Activated B cell treated with CpG ODN at 0.5 μM for 24 hours (primary cell): ENCODE data around the gene RNF112. TPM values are rescaled to one million over a fixed set of nuclear protein-coding genes. Genes with fewer than 3 reads are reported as not detected.

ENCODE experiments used
- ATAC-seq: fragments of 200-7000 bp; cut with Tn5 transposase; one replicate; pipeline ENCODE4 v1.10.0; 2021; ENCODE audit warnings: low read depth, mild to moderate bottlenecking, moderate library complexity
- CTCF ChIA-PET: fragments of 350-600 bp; sonication (Branson Sonifier 250); formaldehyde crosslinking; loops from one replicate; lab custom pipeline; 2021; ENCODE audit warnings: antibody characterized with exemption; lab: Charles Lee
- POLR2A ChIA-PET: fragments of 350-600 bp; sonication (Branson Sonifier 250); formaldehyde crosslinking; loops from one replicate; lab custom pipeline; 2021; ENCODE audit warnings: antibody characterized with exemption; lab: Charles Lee
- DNase-seq: peaks from one replicate; pipeline ENCODE4 v3.0.0; 2022
- H3K27ac Mint-ChIP-seq: one replicate; pipeline ENCODE4 v1.8.0; 2020; ENCODE audit warnings: mixed read lengths
- H3K27me3 Mint-ChIP-seq: one replicate; pipeline ENCODE4 v1.8.0; 2021; ENCODE audit warnings: mixed read lengths
- H3K36me3 Mint-ChIP-seq: one replicate; pipeline ENCODE4 v1.8.0; 2021; ENCODE audit warnings: low read depth, mixed read lengths
- H3K4me1 Mint-ChIP-seq: one replicate; pipeline ENCODE4 v1.8.0; 2021; ENCODE audit warnings: mixed read lengths
- H3K4me3 Mint-ChIP-seq: one replicate; pipeline ENCODE4 v1.8.0; 2020; ENCODE audit warnings: mild to moderate bottlenecking, mixed read lengths
- H3K9me3 Mint-ChIP-seq: one replicate; pipeline ENCODE4 v1.8.0; 2020; ENCODE audit warnings: mixed read lengths
- CTCF ChIP-seq: fragments of 200-600 bp; IDR thresholded peaks from one replicate; pipeline ENCODE4 v1.8.0; 2022; ENCODE audit warnings: antibody characterized with exemption, mild to moderate bottlenecking
- intact Hi-C: fragments of 100-400 bp; cut with micrococcal nuclease; formaldehyde crosslinking; loops from one replicate; pipeline ENCODE4 v1.15.1; 2024
- total RNA-seq: library from RNA; stranded (reverse); gene quantifications from 2 replicates; pipeline ENCODE4 v1.2.3, GENCODE V29; 2022

The RNF112 gene
- total RNA-seq, 1 donor from 2014 or later = 0.51 TPM

GRCh38 chr17:19415806-19416775, 5.1 kb downstream of the RNF112 start:
- no peak for ATAC-seq
- no peaks in the 10 kb centered on the region for H3K9me3 Mint-ChIP-seq
- CTCF ChIA-PET = interaction anchor here (0.7 to 1.0 kb wide), 2 partner anchors 53 to 73 kb away, joined by 3 read pairs; partner anchors contain the start of gene B9D1
- peaks cover 2% of the 10 kb centered on the region for H3K27me3 Mint-ChIP-seq
- TF ChIP-seq CTCF = no peak
- H3K36me3 Mint-ChIP-seq = no peaks in the 10 kb centered on the region
- POLR2A ChIA-PET = no interaction called here
- no peak for DNase-seq
- intact Hi-C loops = no loop called here
- H3K27ac Mint-ChIP-seq = no peak overlapping the region
- H3K4me1 Mint-ChIP-seq = peaks cover 2% of the 10 kb centered on the region
- H3K4me3 Mint-ChIP-seq = no peak overlapping the region

GRCh38 chr17:19417611-19418010, 6.6 kb downstream of the RNF112 start:
- DNase-seq (no peak), ATAC-seq (no peak)
- Mint-ChIP-seq H3K36me3 (no peaks in the 10 kb centered on the region), H3K9me3 (no peaks in the 10 kb centered on the region), H3K4me1 (peaks cover 2% of the 10 kb centered on the region), H3K4me3 (no peak overlapping the region), H3K27me3 (peaks cover 2% of the 10 kb centered on the region), H3K27ac (no peak overlapping the region)
- ChIA-PET CTCF (interaction anchor here (1.1 kb wide), 1 partner anchor 54 kb away, joined by 3 read pairs; no protein-coding TSS in a partner anchor), POLR2A (no interaction called here)
- intact Hi-C loops = no loop called here
- no peak for TF ChIP-seq CTCF

- H3K9me3 Mint-ChIP-seq = no peaks in the 10 kb centered on the region
- POLR2A ChIA-PET = no interaction called here
- H3K4me3 Mint-ChIP-seq = no peak overlapping the region
- DNase-seq (no peak), ATAC-seq (no peak)
- no peak overlapping the region for H3K27ac Mint-ChIP-seq
- peaks cover 5% of the 10 kb centered on the region for H3K27me3 Mint-ChIP-seq
- no peaks in the 10 kb centered on the region for H3K36me3 Mint-ChIP-seq
- CTCF ChIA-PET = interaction anchor here (1.1 kb wide), 1 partner anchor 55 kb away, joined by 3 read pairs; no protein-coding TSS in a partner anchor
- H3K4me1 Mint-ChIP-seq = peaks cover 2% of the 10 kb centered on the region
- TF ChIP-seq CTCF = no peak
- intact Hi-C loops = no loop called here
These were observed 7.4 kb downstream of the RNF112 start for GRCh38 chr17:19418251-19418992.

- ChIA-PET CTCF (no interaction called here), POLR2A (no interaction called here)
- H3K27me3 Mint-ChIP-seq = peaks cover 6% of the 10 kb centered on the region
- H3K9me3 Mint-ChIP-seq = no peaks in the 10 kb centered on the region
- no peak for DNase-seq
- H3K4me1 Mint-ChIP-seq = peaks cover 2% of the 10 kb centered on the region
- H3K4me3 Mint-ChIP-seq = no peak overlapping the region
- no peak overlapping the region for H3K27ac Mint-ChIP-seq
- H3K36me3 Mint-ChIP-seq = no peaks in the 10 kb centered on the region
- no peak for TF ChIP-seq CTCF
- ATAC-seq = no peak
- intact Hi-C loops = no loop called here
These were observed 10.2 kb downstream of the RNF112 start for GRCh38 chr17:19421219-19421618.

GRCh38 chr17:19421926-19422325, 10.9 kb downstream of the RNF112 start:
- Mint-ChIP-seq H3K27ac (no peak overlapping the region), H3K9me3 (no peaks in the 10 kb centered on the region), H3K36me3 (no peaks in the 10 kb centered on the region), H3K4me3 (no peak overlapping the region), H3K4me1 (peaks cover 2% of the 10 kb centered on the region), H3K27me3 (peaks cover 6% of the 10 kb centered on the region)
- CTCF ChIA-PET = no interaction called here
- POLR2A ChIA-PET = no interaction called here
- intact Hi-C loops = no loop called here
- no peak for TF ChIP-seq CTCF
- DNase-seq = no peak
- ATAC-seq = no peak
